Ramos (cell line): ENCODE measurements around the gene SPG7.
"Not testable (repeated sequence)": the region's sequence is repeated elsewhere in the genome, so short reads cannot be mapped to it uniquely, and the experiment has no call there.

Source experiments
- in situ Hi-C: fragments of 300-500 bp; cut with MboI; formaldehyde crosslinking; loops from one replicate; pipeline ENCODE4 v1.14.3; 2022; ENCODE audit warnings: low sequenced_read_pairs; ENCODE audit not compliant: unreplicated experiment

Gene SPG7

DNA sequence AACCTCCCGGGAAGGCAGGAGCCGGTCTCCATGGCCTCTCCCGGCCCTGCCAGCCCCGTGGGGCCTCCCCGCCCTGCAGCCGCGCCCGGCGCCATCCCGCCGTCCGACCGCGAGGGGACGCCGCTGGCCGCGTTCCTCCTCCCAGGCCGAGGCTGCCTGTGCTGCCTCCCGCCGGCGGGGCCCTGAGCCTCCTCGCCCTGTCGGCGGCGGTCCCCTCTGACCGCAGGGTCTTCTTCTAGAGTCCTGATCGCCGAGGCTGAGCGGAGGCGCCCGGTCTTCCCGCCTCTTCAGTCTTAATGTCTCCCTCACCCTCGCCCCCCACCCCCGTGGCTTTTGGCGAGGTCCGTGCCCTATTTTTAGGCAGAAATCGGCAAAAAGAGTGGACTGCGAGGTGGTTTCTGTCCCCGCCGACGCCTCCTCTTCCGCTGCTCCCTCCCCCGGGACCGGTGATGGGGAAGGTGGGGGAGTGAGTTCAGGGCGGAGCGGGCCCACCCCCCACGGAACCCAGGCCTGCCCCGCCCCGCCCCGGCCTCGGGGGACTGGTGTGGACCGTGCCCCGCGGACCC lies 66.6 kb downstream of the SPG7 start:
- in situ Hi-C loops, result no loop called here

DNA sequence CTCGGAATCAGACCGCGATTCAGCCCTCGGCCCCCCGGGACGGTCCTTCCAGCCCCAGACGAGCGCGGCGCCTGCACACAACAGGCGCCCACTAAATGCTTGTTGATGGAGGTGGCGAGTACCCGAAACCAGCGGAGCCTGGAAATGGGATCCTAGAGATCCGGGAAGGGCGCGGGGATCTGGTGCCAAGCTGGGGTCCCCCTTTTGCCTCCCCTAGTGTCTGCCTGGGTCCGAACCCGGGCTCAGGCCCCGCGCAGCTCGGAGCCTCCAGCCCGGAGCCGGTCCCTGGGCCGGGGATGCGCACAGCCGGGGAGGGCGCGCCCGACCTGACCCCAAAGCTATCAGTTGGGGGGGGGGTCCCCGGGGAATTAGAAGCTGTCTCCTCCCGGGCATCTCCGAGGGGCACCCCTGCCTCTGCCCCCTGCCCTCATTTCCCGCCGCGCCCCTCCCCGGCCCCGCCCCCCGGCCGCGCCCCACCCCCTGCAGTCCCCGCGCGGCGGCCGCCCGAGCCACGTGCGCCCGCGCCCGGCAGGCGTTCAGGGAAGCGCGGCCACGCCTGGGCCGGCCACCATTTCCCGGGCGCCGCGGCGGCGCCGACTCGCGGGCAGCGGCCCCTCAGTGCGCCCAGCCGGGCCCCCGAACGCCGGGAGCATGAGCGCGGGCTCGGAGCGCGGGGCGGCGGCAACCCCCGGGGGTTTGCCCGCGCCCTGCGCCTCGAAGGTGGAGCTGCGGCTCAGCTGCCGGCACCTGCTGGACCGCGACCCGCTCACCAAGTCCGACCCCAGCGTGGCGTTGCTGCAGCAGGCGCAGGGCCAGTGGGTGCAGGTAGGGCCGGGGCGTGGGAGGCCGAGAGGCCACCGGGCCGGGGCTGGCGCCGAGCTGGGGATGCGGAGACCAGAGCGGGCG lies 67.3 kb downstream of the SPG7 start, which contains the start of gene CPNE7:
Gene CPNE7 (plus strand): TSS at position 512 of the 906 bp plus-strand sequence. CDS start 140 bp downstream, at position 652.
- in situ Hi-C loops, result no loop called here

DNA sequence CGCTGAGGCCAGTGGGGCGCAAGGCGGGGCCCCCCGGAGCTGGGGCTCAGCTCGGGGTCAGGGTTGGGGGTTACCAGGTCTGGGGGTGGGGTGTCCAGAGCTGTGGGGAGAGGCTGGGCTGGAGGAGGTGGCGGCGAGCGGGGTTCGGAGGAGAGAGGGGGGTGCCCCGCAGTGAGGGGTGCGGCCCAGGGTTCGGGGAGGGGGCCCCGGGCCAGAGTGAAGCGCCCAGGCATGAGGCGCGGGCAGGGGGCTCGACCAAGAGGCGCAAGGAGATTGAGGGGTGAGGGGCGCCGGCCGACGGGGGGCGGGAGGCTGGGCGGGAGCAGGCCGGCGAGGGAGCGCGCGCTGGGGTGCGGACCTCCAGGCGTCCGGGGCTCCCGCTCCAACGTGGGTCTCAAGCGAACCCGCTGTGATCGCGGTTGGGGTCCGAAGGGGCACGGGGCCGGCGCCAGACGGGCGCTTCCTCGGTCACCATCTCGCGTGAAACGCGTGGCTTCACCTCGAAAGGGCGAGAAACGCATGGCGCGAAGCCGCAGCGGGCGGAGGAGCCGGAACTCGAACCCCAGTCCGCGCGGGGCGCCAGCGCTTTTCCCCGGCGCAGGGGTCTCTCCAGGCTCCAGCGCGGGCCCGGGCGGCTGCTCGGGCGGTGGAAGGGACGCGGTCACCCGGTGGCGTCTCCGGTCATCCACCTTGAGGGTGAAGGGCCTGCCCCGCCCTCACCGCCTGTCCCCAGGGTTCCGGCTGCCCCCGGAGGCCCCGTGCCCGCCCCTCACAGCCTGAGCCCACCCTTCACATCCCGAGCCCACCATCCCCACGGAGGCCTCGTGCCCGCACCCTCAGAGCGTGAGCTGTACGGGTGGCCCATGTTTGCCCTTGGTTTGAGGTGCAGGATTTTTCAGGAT lies 68.2 kb downstream of the SPG7 start:
- in situ Hi-C loops, result no loop called here

DNA sequence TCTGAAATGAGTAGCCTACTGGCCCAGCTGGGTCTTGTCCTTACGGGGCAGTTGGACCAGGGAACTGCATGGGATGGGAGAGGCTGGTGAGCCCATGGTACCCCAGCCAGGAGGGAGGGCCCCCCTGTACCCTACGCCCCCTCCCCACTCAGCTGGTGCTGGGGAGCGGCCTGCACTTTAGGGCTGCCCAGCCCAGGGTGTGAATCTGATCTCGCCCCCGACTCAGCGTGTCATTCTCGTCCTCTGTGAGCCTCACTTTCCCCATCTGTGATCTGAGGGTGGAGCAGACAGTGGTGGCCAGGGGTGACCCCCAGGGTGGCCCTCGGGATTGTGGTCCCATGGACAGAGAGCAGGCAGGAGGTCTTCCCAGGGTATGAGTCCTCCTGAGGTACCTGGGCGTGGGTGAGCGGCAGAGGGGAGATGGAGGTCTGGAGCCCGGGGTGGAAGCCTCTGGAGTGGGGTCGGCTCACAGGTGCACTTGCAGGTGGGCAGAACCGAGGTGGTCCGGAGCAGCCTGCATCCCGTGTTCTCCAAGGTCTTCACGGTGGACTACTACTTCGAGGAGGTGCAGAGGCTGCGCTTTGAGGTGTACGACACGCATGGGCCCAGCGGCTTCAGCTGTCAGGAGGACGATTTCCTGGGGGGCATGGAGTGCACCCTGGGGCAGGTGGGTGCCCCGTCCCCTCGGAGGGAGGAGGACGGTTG lies 69.0 kb downstream of the SPG7 start:
- in situ Hi-C loops, result no loop called here

DNA sequence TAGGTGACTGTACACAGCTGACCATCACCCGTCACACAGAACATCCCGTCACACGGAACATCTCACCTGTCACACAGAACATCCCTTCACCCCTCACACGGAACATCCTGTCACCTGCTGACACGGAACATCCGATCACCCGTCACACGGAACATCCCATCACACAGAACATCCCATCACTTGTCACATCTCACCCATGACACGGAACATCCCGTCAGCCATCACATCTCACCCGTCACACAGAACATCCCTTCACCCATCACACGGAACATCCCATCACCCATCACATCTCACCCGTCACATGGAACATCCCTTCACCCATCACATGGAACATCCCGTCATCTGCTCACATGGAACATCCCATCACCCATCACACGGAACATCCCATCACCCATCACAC lies 71.1 kb downstream of the SPG7 start:
- in situ Hi-C loops, result no loop called here

DNA sequence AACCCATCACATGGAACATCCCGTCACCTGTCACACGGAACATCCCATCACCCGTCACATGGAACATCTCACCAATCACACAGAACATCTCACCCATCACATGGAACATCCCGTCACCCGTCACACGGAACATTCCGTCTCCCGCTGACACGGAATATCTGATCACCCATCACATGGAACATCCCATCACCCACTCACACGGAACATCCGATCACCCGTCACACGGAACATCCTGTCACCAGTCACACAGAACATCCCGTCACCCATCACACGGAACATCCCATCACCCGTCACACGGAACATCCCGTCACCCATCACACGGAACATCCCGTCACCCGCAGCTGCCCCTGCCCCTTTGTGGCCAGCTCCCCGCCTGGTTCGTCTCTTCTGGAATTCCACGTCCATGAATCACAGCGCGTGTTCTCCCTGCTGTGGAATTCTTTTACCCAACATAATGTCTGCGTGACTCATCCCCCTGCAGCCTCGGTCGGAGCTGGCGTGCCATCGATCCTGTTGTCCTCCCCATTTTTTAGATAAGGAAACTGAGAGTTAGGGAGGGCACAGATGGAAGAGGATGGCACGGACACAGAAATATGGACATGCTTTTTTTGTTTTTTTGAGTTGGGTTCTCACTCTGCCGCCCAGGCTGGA lies 73.0 kb downstream of the SPG7 start:
- in situ Hi-C loops, result no loop called here

DNA sequence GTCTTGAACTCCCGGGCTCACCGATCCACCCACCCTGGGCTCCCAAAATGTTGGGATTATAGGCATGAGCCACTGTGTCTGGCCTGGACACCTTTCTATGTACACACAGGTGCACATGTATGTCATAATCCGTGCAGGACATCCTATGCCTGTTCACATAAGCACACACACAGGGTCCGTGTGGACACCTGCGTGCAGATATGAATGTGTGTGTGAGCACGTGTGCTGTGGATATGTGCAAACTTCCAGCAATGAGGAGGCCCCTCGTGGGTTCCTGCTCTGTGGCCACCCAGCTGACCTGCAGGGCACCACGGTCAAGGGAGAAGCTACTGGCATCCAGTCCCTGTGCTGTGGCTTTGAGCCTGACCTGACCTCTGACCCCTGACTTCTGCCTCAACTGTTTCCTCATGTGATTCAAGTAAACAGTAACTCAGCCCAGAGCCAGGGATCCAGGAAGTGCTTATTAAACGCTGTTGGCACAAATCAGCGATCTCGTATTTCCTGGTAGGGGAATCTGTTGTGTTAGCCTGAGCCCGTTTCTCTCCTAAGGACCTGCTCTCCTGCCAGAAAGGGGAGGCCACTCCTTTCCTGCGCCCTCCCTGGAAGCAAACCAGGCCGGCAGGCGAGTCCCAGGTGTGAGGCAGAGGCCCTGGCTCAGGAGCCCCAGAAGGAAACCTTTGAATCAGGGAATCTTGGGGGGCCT lies 73.8 kb downstream of the SPG7 start:
- in situ Hi-C loops, result no loop called here

DNA sequence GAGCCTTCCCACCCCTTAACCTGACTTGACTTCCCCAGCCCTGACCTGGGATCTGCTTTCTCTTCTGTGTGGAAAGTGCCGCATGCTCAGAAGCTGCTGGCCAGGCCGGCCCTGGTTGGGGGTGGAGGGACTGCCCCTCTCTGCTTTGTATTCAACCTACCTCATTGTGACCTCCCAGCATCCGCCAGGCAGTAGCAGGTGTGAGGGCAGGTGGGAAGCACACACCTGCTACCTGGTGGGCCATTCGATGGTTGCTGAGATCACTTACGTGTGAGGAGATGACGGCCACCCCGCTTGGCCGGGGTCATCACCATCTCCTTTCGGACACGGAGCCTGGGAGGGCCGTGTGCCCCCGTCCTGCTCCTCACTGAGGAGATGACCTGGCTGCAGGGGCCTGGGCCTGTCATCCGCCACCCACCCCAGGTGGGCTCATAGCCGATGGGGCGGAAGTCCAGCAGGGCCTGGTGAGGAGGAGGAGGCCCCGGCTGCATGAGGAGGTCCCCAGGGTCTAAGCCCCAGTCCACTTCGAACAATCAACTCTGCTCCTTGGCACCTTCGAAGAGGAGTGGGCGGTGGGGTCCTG lies 74.5 kb downstream of the SPG7 start:
- in situ Hi-C loops, result no loop called here

DNA sequence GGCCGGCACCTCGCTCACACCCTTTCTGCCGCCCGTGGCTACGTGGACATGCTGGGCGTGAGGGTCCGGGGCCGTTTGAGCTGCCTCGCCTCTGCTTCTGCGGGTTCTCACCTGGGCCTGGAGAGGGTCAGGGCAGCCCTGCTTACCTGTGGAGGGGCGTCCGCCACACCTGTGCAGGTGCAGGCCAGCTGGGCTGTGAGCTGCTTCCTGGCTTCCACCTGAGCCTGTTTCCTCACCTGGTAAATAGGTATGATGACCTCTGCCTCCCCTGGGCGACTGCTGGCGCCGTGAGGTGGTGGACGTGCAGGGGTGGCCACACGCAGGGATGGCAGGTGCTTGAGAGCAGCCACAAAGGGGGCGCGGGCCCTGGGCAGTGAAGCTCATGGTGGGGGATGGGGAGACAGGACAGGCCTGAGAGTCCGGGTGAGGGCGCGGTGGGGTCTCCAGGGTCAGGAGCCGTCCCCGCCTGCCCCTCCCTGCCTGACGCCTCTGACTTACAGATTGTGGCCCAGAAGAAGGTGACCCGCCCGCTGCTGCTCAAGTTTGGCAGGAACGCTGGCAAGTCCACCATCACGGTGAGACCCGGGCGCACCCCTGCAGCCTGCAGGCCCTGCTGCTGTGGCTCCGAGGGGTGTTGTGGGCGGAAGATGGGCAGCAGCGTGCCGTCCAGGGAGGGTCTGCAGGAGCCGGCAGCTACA lies 75.1 kb downstream of the SPG7 start:
- in situ Hi-C loops, result no loop called here

DNA sequence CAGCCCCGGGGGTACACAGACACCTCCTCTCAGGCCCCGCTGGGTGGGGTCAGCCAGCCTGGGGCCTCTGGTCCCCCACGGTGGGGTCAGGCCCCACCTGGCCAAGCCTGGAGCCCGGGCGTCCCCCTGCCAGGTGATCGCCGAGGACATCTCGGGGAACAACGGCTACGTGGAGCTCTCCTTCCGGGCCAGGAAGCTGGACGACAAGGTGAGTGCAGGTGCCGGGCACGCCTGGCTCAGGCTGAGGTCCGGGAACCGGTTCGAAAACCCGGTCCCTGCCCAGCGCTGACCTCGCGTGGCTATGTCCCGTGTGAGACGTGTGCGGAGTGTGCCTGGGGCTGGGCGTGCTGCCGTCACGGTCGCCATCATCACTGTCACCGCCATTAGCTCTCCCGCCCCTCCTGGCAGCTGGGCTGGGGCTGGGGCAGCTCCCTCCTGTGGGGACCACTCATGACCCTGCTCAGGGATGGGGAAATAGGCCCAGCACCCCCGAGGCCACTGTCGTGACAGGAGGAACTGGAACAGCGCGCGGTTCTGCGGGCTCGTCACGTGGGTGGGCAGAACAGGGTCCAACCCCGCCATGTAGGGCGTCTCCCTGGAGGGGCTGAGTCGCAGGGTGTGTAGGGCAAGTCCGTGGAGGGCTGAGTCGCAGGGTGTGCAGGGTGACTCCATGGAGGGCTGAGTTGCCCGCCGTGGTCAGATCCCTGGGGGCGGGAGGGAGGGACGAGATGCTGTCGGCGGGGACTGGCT lies 75.9 kb downstream of the SPG7 start:
- in situ Hi-C loops, result no loop called here

DNA sequence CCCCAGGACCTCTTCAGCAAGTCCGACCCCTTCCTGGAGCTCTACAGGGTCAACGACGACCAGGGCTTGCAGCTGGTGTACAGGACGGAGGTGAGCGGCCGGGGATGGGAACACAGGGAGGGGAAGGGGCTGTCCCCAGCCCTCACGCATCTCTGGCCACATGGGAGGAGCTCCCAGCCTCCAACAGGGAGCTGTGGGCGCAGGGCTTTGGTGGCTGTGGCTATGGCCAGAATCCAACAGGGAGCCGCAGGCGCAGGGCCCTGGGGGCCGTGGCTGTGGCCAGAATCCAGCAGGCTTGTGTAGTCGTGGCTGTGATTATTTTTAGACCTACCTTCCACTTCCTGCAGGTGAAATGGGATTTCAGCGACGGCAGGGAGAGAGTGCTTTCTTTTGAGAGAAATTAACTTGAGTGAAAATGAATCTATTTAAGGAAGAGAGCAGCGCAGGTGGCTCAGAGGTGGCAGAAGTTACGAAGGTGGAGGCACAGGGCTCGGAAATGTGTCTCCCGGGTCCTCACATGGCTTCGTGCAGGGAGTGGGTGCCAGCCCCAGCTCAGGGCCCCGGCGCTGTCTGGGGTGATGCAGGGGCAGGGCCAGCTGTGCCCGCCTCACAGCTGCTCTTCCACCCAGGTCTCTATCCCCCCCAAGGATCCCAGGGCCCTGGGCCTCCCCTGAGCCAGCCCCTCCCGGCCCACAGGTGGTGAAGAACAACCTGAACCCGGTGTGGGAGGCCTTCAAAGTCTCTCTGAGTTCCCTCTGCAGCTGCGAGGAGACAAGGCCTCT lies 76.8 kb downstream of the SPG7 start:
- in situ Hi-C loops, result no loop called here

DNA sequence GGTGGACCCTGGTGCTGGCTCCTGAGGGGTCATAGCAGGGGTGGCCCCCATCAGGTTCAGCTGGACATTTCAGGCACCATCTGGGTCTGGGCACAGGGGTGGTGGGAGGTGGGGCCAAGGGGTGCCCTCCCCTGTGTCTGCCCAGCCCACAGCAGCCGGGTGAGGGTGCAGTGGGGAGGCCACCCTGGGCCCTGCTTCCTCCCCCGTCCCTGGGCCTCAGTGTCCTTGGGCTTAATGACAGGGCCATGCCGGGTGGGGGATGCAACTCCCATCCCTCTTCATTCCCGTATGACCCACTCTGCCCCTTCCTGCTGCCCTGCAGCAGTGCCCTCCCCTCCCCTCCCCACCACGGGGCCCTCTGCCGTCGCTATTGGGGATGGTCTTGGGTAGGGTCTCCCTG lies 78.0 kb downstream of the SPG7 start:
- in situ Hi-C loops, result no loop called here

DNA sequence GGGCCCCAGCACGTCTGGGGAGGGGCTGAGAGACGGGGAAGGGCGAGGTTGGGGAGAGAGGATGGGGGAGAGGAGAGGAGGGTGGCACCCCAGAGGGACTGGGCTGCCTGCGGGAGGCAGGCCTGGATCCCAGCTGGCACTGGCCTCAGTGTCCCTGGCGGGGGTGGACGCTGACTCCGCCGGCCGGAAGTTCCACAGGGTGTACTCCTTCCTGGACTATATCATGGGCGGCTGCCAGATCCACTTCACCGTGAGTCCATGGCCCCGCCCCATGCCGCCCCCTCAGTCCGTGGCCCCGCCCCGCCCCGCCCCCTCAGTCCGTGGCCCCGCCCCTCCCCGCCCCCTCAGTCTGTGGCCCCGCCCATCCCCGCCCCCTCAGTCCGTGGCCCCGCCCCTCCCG lies 78.7 kb downstream of the SPG7 start:
- in situ Hi-C loops, result no loop called here

DNA sequence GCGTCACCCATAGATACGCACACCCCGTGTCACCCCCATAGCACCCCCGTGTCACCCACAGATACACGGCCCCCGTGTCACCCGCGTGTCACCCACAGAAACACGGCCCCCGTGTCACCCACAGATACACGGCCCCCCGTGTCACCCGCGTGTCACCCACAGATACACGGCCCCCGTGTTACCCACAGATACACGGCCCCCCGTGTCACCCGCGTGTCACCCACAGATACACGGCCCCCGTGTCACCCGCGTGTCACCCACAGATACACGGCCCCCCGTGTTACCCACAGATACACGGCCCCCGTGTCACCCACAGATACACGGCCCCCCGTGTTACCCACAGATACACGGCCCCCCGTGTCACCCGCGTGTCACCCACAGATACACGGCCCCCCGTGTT lies 79.5 kb downstream of the SPG7 start:
- in situ Hi-C loops, result not testable (repeated sequence)

DNA sequence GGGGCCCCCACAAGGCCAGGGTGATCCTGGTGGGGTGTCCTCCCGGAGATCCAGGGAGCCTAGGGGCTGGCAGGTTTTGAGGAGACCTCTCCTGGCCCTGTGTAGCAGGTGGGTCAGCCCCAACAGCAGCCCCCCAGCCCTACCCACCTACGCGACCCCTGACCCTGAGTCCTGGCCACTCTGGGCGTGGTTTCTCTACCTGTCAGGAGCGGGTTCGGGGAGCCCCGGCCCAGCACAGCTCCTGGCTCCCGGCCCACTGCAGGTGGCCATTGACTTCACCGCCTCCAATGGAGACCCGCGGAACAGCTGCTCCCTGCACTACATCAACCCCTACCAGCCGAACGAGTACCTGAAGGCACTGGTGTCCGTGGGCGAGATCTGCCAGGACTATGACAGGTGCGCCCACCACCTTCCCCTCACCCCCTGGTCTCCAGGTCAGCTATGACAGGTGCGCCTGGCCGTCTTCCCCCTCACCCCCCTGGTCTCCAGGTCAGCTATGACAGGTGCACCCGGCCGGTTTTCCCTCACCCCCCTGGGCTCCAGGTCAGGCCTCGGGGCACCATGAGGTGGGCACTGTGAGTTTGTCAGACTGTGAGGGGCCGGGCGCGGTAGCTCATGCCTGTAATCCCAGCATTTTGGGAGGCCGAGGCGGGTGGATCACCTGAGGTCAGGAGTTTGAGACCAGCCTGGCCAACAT lies 80.4 kb downstream of the SPG7 start:
- in situ Hi-C loops, result no loop called here

DNA sequence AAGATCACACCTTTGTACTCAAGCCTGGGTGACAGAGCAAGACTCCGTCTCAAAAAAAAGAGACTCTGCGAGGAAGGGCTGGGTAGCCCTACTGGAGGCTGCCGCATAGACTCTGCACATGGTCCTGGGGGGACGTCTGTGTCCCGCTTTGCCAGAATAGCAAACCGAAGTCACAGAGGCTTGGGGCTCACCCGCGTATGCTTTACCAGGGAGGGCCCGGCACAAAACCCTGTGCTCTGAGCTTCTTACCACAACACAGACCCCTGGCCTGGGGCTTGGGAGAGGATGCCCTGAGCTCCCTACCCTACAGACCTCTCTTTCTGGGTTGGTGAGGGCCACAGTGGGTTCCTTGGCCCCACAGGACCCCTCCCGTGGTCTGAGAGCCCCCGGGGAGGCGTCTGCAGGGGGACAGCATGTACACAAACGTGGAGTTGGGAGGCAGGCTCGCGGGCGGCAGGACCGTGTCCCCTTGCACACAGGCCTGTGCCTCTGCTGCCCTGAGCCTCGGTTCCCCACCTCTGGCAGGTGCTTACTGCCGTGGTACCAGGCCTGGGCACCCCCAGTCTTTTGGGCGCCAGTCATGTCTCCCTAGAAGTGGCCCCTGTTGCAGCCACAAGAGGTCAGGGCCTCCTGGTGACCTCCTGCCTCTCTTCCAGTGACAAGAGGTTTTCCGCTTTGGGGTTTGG lies 81.2 kb downstream of the SPG7 start:
- in situ Hi-C loops, result no loop called here
